MM.1S (cell line): ENCODE measurements around the gene LRRC63.
"Not testable (repeated sequence)": the region's sequence is repeated elsewhere in the genome, so short reads cannot be mapped to it uniquely, and the experiment has no call there.

Experiments used
- DNase-seq: peaks from one replicate; pipeline ENCODE4 v3.0.0-alpha.2; 2015
- H2AFZ ChIP-seq: fragments of 300-600 bp; sonication (generic); 2 replicates; pipeline ENCODE4 v1.6.0; 2016; ENCODE audit warnings: antibody characterized with exemption, low read length
- H3F3A ChIP-seq: fragments of 300-600 bp; sonication (generic); 2 replicates; pipeline ENCODE4 v1.6.1; 2016; ENCODE audit warnings: mild to moderate bottlenecking, antibody characterized with exemption, low read length, moderate library complexity, mixed read lengths; ENCODE audit not compliant: insufficient read depth
- H3K27ac ChIP-seq: fragments of 300-600 bp; sonication (generic); 2 replicates; pipeline ENCODE4 v1.5.1; 2016; ENCODE audit warnings: mild to moderate bottlenecking, low read length
- H3K27me3 ChIP-seq: fragments of 300-600 bp; sonication (generic); replicated peaks from 2 replicates; pipeline ENCODE4 v1.6.0; 2016; ENCODE audit warnings: low read length; ENCODE audit not compliant: insufficient read depth
- H3K36me3 ChIP-seq: fragments of 300-600 bp; sonication (generic); replicated peaks from 2 replicates; pipeline ENCODE4 v1.6.1; 2016; ENCODE audit warnings: mild to moderate bottlenecking, low read length, mixed read lengths; ENCODE audit not compliant: insufficient read depth
- H3K4me1 ChIP-seq: fragments of 300-600 bp; sonication (generic); 2 replicates; pipeline ENCODE4 v1.6.1; 2016; ENCODE audit warnings: low read length, mixed read lengths
- H3K4me2 ChIP-seq: fragments of 300-600 bp; sonication (generic); 2 replicates; pipeline ENCODE4 v1.6.0; 2016; ENCODE audit warnings: low read depth, low read length
- H3K4me3 ChIP-seq: fragments of 300-600 bp; sonication (generic); 2 replicates; pipeline ENCODE4 v1.5.1; 2016; ENCODE audit warnings: low read length, mixed read lengths
- H3K79me2 ChIP-seq: fragments of 300-600 bp; sonication (generic); 2 replicates; pipeline ENCODE4 v1.6.1; 2016; ENCODE audit warnings: mixed run types, low read length, mixed read lengths
- H3K9ac ChIP-seq: fragments of 300-600 bp; sonication (generic); 2 replicates; pipeline ENCODE4 v1.6.1; 2016; ENCODE audit warnings: low read length, mixed read lengths
- H3K9me2 ChIP-seq: fragments of 300-600 bp; sonication (generic); replicated peaks from 2 replicates; pipeline ENCODE4 v1.6.1; 2016; ENCODE audit warnings: mild to moderate bottlenecking, low read length, mixed read lengths; ENCODE audit not compliant: insufficient read depth
- H3K9me3 ChIP-seq: fragments of 300-600 bp; sonication (generic); replicated peaks from 2 replicates; pipeline ENCODE4 v1.6.1; 2016; ENCODE audit warnings: mild to moderate bottlenecking, low read length, mixed read lengths; ENCODE audit not compliant: insufficient read depth
- H4K20me1 ChIP-seq: fragments of 300-600 bp; sonication (generic); 2 replicates; pipeline ENCODE4 v1.6.1; 2016; ENCODE audit warnings: mild to moderate bottlenecking, low read length, moderate library complexity, mixed read lengths; ENCODE audit not compliant: insufficient read depth
- EZH2 ChIP-seq: fragments of 300-600 bp; sonication (generic); optimal IDR thresholded peaks from 2 replicates; pipeline ENCODE3; 2017; ENCODE audit warnings: low read depth, mild to moderate bottlenecking, antibody characterized with exemption, low read length, mixed read lengths
- EZH2phosphoT487 ChIP-seq: fragments of 300-600 bp; sonication (generic); IDR thresholded peaks from 2 replicates; pipeline ENCODE4 v1.6.1; 2018; ENCODE audit warnings: antibody characterized with exemption, low read length
- TF ChIP-seq, protein P1 (sequence below): fragments of 300-600 bp; sonication (generic); IDR thresholded peaks from 2 replicates; pipeline ENCODE4 v1.5.1; 2016; ENCODE audit warnings: antibody characterized with exemption, low read length, mixed read lengths

LRRC63 gene

DNA sequence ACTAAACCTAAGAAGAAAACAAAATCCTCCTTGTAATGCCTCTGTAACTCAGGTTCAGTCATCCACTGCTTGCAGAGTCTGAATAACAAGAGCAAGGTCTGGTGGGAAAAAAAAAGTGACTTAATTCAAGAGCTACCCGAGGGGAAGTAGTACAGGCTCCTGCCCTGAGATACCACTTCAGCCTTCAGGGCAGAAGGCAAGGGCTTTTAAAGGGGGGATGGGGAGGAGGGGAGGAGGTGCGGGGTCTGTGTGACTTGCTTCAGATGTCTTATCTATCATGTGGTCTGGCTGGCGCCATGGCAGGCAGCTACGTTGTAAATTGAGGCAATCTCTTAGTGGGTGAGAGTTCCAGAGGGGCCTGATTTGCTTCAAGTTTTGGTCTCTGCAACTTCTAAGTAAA, 66.7 kb downstream of the LRRC63 start:
- no peaks in the 10 kb centered on the region for H3K4me1 ChIP-seq
- TF ChIP-seq, protein P1, sequence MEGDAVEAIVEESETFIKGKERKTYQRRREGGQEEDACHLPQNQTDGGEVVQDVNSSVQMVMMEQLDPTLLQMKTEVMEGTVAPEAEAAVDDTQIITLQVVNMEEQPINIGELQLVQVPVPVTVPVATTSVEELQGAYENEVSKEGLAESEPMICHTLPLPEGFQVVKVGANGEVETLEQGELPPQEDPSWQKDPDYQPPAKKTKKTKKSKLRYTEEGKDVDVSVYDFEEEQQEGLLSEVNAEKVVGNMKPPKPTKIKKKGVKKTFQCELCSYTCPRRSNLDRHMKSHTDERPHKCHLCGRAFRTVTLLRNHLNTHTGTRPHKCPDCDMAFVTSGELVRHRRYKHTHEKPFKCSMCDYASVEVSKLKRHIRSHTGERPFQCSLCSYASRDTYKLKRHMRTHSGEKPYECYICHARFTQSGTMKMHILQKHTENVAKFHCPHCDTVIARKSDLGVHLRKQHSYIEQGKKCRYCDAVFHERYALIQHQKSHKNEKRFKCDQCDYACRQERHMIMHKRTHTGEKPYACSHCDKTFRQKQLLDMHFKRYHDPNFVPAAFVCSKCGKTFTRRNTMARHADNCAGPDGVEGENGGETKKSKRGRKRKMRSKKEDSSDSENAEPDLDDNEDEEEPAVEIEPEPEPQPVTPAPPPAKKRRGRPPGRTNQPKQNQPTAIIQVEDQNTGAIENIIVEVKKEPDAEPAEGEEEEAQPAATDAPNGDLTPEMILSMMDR, result no peak
- TF ChIP-seq EZH2phosphoT487 (no peak), EZH2 (no peak)
- no peaks in the 10 kb centered on the region for H3K79me2 ChIP-seq
- H3K9ac ChIP-seq, result no peak overlapping the region
- no peaks in the 10 kb centered on the region for H3K36me3 ChIP-seq
- no peaks in the 10 kb centered on the region for H3K9me2 ChIP-seq
- H3F3A ChIP-seq, result no peaks in the 10 kb centered on the region
- no peaks in the 10 kb centered on the region for H3K9me3 ChIP-seq
- no peak for DNase-seq
- no peak overlapping the region for H2AFZ ChIP-seq
- no peak overlapping the region for H3K27ac ChIP-seq
- no peak overlapping the region for H3K4me3 ChIP-seq
- H3K27me3 ChIP-seq, result no peaks in the 10 kb centered on the region
- no peak overlapping the region for H3K4me2 ChIP-seq
- H4K20me1 ChIP-seq, result no peaks in the 10 kb centered on the region

DNA sequence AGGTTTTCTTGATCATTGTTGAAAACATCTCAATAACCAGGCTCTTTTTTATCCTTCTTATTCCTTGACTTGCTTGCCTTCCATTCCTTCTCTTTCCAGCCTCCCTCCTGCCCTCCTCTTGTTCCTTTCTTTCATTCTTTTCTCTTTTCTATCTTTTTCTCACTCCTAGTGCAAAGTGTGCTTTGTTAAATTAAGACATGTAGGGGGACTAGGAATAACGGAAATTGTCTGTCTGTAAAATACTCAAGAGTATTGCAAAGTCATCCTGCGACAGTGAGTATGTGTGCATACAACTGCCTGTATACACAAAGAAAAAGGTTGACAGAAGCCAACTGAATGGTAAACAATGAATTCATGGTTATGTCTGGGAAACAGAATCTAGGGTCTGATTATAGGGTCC, 70.1 kb downstream of the LRRC63 start:
- no peaks in the 10 kb centered on the region for H3F3A ChIP-seq
- H3K27me3 ChIP-seq, result no peaks in the 10 kb centered on the region
- DNase-seq, result no peak
- no peak overlapping the region for H3K27ac ChIP-seq
- no peaks in the 10 kb centered on the region for H3K9me3 ChIP-seq
- H3K4me1 ChIP-seq, result no peaks in the 10 kb centered on the region
- H3K36me3 ChIP-seq, result no peaks in the 10 kb centered on the region
- H3K9me2 ChIP-seq, result no peaks in the 10 kb centered on the region
- no peak overlapping the region for H3K4me2 ChIP-seq
- H3K79me2 ChIP-seq, result no peaks in the 10 kb centered on the region
- H2AFZ ChIP-seq, result no peak overlapping the region
- H3K4me3 ChIP-seq, result no peak overlapping the region
- no peak overlapping the region for H3K9ac ChIP-seq
- H4K20me1 ChIP-seq, result no peaks in the 10 kb centered on the region
- TF ChIP-seq EZH2 (no peak), EZH2phosphoT487 (no peak)
- TF ChIP-seq, protein P1, result no peak

DNA sequence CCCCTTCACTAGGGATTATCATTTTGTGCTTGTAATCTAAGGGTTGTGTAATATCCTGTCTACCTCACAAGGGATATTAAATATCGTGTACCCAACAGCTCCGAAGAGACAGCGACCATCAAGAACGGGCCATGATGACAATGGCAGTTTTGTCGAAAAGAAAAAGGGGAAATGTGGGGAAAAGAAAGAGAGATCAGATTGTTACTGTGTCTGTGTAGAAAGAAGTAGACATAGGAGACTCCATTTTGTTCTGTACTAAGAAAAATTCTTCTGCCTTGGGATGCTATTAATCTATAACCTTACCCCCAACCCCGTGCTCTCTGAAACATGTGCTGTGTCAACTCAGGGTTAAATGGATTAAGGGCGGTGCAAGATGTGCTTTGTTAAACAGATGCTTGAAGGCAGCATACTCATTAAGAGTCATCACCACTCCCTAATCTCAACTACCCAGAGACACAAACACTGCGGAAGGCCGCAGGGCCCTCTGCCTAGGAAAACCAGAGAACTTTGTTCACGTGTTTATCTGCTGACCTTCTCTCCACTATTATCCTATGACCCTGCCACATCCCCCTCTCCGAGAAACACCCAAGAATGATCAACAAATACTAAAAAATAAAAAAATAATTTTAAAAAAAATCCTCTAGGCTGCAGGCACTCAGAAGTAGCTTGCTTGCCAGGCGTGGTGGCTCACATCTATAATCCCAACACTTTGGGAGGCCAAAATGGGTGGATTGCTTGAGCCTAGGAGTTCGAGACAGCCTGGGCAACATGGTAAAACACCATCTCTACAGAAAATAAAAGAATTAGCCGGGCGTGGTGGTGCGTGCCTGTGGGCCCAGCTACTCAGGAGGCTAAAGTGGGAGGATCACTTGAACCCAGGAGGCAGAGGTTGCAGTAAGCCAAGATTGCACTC, 72.4 kb downstream of the LRRC63 start:
- H3K27me3 ChIP-seq, H3K9ac ChIP-seq, H3K79me2 ChIP-seq, DNase-seq, H3K27ac ChIP-seq, H3K4me1 ChIP-seq, H3F3A ChIP-seq, H3K9me2 ChIP-seq, H2AFZ ChIP-seq, H3K9me3 ChIP-seq, H3K36me3 ChIP-seq, H4K20me1 ChIP-seq, H3K4me3 ChIP-seq, H3K4me2 ChIP-seq: not testable (repeated sequence)

DNA sequence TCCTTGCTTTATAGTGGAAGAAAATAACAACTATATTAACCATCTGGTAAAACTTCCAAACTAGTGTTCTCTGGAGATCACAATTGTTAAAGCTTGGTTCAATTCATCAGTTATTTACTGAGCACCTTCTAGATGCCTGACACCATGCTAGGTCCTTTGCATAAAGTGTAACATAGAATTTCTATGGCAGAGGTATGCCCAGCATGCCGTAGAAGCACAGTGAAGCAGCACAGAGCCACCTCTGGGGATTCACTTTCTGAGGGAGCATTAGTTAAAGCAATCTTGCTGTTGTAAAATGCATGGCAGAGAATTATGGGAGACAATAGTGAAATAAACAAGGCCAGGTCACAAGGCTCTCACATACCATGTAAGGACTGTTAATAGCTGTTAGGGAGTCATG, 75.2 kb downstream of the LRRC63 start:
- DNase-seq, result no peak

More for the DNA sequence above, 75.2 kb downstream of the LRRC63 start:
- no peaks in the 10 kb centered on the region for H3K27me3 ChIP-seq
- H4K20me1 ChIP-seq, result no peaks in the 10 kb centered on the region
- H3K79me2 ChIP-seq, result no peaks in the 10 kb centered on the region
- H3K36me3 ChIP-seq, result no peaks in the 10 kb centered on the region
- TF ChIP-seq EZH2phosphoT487 (no peak), EZH2 (no peak)
- TF ChIP-seq, protein P1, result no peak
- H3K27ac ChIP-seq, result no peak overlapping the region
- peaks cover 3% of the 10 kb centered on the region; the same call in 1 of the 2 replicates for H3K4me1 ChIP-seq
- H3K9me3 ChIP-seq, result no peaks in the 10 kb centered on the region
- no peak overlapping the region for H2AFZ ChIP-seq
- H3F3A ChIP-seq, result no peaks in the 10 kb centered on the region
- no peak overlapping the region for H3K4me3 ChIP-seq
- H3K9ac ChIP-seq, result no peak overlapping the region
- H3K4me2 ChIP-seq, result no peak overlapping the region
- no peaks in the 10 kb centered on the region for H3K9me2 ChIP-seq
